GM23338 (cell line): ENCODE data around the gene RNF115. TPM values are rescaled to one million over a fixed set of nuclear protein-coding genes. Genes with fewer than 3 reads are reported as not detected.

Experiments
- ATAC-seq: fragments of 200-7000 bp; cut with Tn5 transposase; 3 replicates; pipeline ENCODE4 v1.9.1; 2020
- DNase-seq: peaks from one replicate; pipeline ENCODE4 v3.0.0-alpha.2; 2015; ENCODE audit warnings: low spot score
- H2AFZ ChIP-seq: fragments of 200-600 bp; sonication (generic); 2 replicates; pipeline ENCODE4 v1.8.0; 2016; ENCODE audit warnings: antibody characterized with exemption, mild to moderate bottlenecking, moderate library complexity
- H3F3A ChIP-seq: fragments of 200-600 bp; sonication (generic); replicated peaks from 2 replicates; pipeline ENCODE4 v1.8.0; 2017; ENCODE audit warnings: antibody characterized with exemption, mixed run types, low read depth
- H3K27ac ChIP-seq: fragments of 200-600 bp; sonication (generic); 2 replicates; pipeline ENCODE4 v1.6.1; 2016; ENCODE audit warnings: low read depth
- H3K27me3 ChIP-seq: fragments of 200-600 bp; sonication (generic); 2 replicates; pipeline ENCODE4 v1.8.0; 2016; ENCODE audit warnings: mild to moderate bottlenecking, mixed run types, moderate library complexity; ENCODE audit not compliant: insufficient read depth
- H3K36me3 ChIP-seq: fragments of 200-600 bp; sonication (generic); 2 replicates; pipeline ENCODE4 v1.8.0; 2016; ENCODE audit warnings: mild to moderate bottlenecking; ENCODE audit not compliant: insufficient read depth
- H3K4me1 ChIP-seq: fragments of 200-600 bp; sonication (generic); 2 replicates; pipeline ENCODE4 v1.8.0; 2016; ENCODE audit warnings: mild to moderate bottlenecking, moderate library complexity; ENCODE audit not compliant: insufficient read depth
- H3K4me2 ChIP-seq: fragments of 200-600 bp; sonication (generic); 2 replicates; pipeline ENCODE4 v1.7.1; 2017; ENCODE audit warnings: mixed run types
- H3K4me3 ChIP-seq: fragments of 200-600 bp; sonication (generic); 2 replicates; pipeline ENCODE4 v1.6.1; 2016; ENCODE audit warnings: mixed run types
- H3K79me2 ChIP-seq: fragments of 200-600 bp; sonication (generic); replicated peaks from 2 replicates; pipeline ENCODE4 v1.8.0; 2017; ENCODE audit warnings: mild to moderate bottlenecking; ENCODE audit not compliant: insufficient read depth
- H3K9me2 ChIP-seq: fragments of 200-600 bp; sonication (generic); 2 replicates; pipeline ENCODE4 v1.8.0; 2017; ENCODE audit not compliant: insufficient read depth
- H4K20me1 ChIP-seq: fragments of 200-600 bp; sonication (generic); replicated peaks from 2 replicates; pipeline ENCODE4 v1.8.0; 2017; ENCODE audit warnings: mild to moderate bottlenecking; ENCODE audit not compliant: insufficient read depth
- H3K27ac Mint-ChIP-seq: 2 replicates; pipeline ENCODE4 v1.8.0; 2020; ENCODE audit warnings: inconsistent platforms, mild to moderate bottlenecking, moderate library complexity, mixed read lengths
- H3K27me3 Mint-ChIP-seq: 3 replicates; pipeline ENCODE4 v1.8.0; 2022; ENCODE audit warnings: low read depth, mild to moderate bottlenecking, moderate library complexity, mixed read lengths, inconsistent platforms; ENCODE audit not compliant: insufficient read depth, poor library complexity
- H3K36me3 Mint-ChIP-seq: 3 replicates; pipeline ENCODE4 v1.8.0; 2021; ENCODE audit warnings: low read depth, mild to moderate bottlenecking, inconsistent platforms, moderate library complexity, mixed read lengths
- H3K4me1 Mint-ChIP-seq: 3 replicates; pipeline ENCODE4 v1.8.0; 2020; ENCODE audit warnings: mild to moderate bottlenecking, inconsistent platforms, mixed read lengths
- H3K4me3 Mint-ChIP-seq: 3 replicates; pipeline ENCODE4 v1.8.0; 2021; ENCODE audit warnings: moderate library complexity, mild to moderate bottlenecking, inconsistent platforms, mixed read lengths
- H3K9me3 Mint-ChIP-seq: 3 replicates; pipeline ENCODE4 v1.8.0; 2020; ENCODE audit warnings: moderate library complexity, mild to moderate bottlenecking, inconsistent platforms, mixed read lengths
- CREB1 ChIP-seq: fragments of 250-450 bp; sonication (Bioruptor Pico); IDR thresholded peaks from 2 replicates; pipeline ENCODE4 v1.5.0; 2020; ENCODE audit warnings: low read depth, mild to moderate bottlenecking, moderate library complexity
- CTCF ChIP-seq, 2 experiments: fragments of 200-600 bp in 1 of 2; sonication (generic) in 1 of 2; conservative IDR thresholded peaks; 2 replicates each; pipeline versions ENCODE4 v1.5.1 to v1.6.1; 2016 to 2017; ENCODE audit warnings: antibody characterized with exemption in 2 of 2, low read depth in 2 of 2, mild to moderate bottlenecking in 2 of 2, moderate library complexity in 1 of 2
- ETS1 ChIP-seq: IDR thresholded peaks from 2 replicates; pipeline ENCODE4 v1.6.1; 2016; ENCODE audit warnings: antibody characterized with exemption
- EZH2 ChIP-seq: fragments of 200-600 bp; sonication (generic); IDR thresholded peaks from one replicate; pipeline ENCODE4 v1.8.0; 2017; ENCODE audit warnings: antibody characterized with exemption, mild to moderate bottlenecking, low read depth; ENCODE audit not compliant: unreplicated experiment
- EZH2phosphoT487 ChIP-seq: fragments of 200-600 bp; sonication (generic); IDR thresholded peaks from one replicate; pipeline ENCODE4 v1.8.1; 2018; ENCODE audit warnings: antibody characterized with exemption; ENCODE audit not compliant: unreplicated experiment
- JUNB ChIP-seq: IDR thresholded peaks from one replicate; pipeline ENCODE4 v1.6.1; 2016; ENCODE audit warnings: antibody characterized with exemption; ENCODE audit not compliant: unreplicated experiment
- NANOG ChIP-seq: IDR thresholded peaks from 2 replicates; pipeline ENCODE4 v1.6.1; 2016; ENCODE audit warnings: antibody characterized with exemption, borderline replicate concordance
- POLR2AphosphoS5 ChIP-seq: IDR thresholded peaks from 2 replicates; pipeline ENCODE4 v1.6.1; 2016; ENCODE audit warnings: antibody characterized with exemption, low read depth
- REST ChIP-seq: IDR thresholded peaks from one replicate; pipeline ENCODE4 v1.6.1; 2018; ENCODE audit warnings: antibody characterized with exemption; ENCODE audit not compliant: unreplicated experiment
- STAT1 ChIP-seq: IDR thresholded peaks from one replicate; pipeline ENCODE4 v1.6.1; 2016; ENCODE audit warnings: antibody characterized with exemption; ENCODE audit not compliant: unreplicated experiment
- ZNF114 ChIP-seq: fragments of 250-450 bp; sonication (Bioruptor Pico); IDR thresholded peaks from 2 replicates; pipeline ENCODE4 v1.5.0; 2020; ENCODE audit warnings: mild to moderate bottlenecking, moderate library complexity
- ZNF331 ChIP-seq: fragments of 250-450 bp; sonication (Bioruptor Pico); IDR thresholded peaks from 2 replicates; pipeline ENCODE4 v1.5.0; 2020; ENCODE audit warnings: low read depth, mild to moderate bottlenecking, moderate library complexity
- ZNF462 ChIP-seq: fragments of 250-450 bp; sonication (Bioruptor Pico); IDR thresholded peaks from 2 replicates; pipeline ENCODE4 v1.5.0; 2020; ENCODE audit warnings: mild to moderate bottlenecking, moderate library complexity
- polyA plus RNA-seq: library from polyadenylated mRNA; unstranded; fragments of >200 nt; fragmentation: Nextera tagmentation; extraction: Ambion mirVana; gene quantifications from 2 replicates; pipeline ENCODE4 v1.2.1, GENCODE V29; 2016
- total RNA-seq: library from RNA; depleted of rRNA; stranded (reverse); fragments of >200 nt; shearing (Covaris generic); gene quantifications from 2 replicates; pipeline ENCODE4 v1.2.3, GENCODE V29; 2014

Gene RNF115
- total and polyA plus RNA-seq, 2 experiments from 2014 or later = 10.6 to 10.9 TPM

- Mint-ChIP-seq H3K9me3 (no peaks in the 10 kb centered on the region), H3K4me1 (no peaks in the 10 kb centered on the region), H3K27me3 (no peaks in the 10 kb centered on the region), H3K27ac (no peak overlapping the region), H3K4me3 (no peak overlapping the region), H3K36me3 (peaks cover 4% of the 10 kb centered on the region; the same call in 2 of the 3 replicates)
- Histone ChIP-seq H3K4me3 (no peak overlapping the region), H3K79me2 (peaks cover 4% of the 10 kb centered on the region; the same call in 1 of the 2 replicates), H3K9me2 (no peaks in the 10 kb centered on the region), H3K36me3 (peaks cover 4% of the 10 kb centered on the region; the same call in 1 of the 2 replicates), H3F3A (no peaks in the 10 kb centered on the region), H3K4me1 (no peaks in the 10 kb centered on the region), H4K20me1 (no peaks in the 10 kb centered on the region), H2AFZ (no peak overlapping the region), H3K27ac (no peak overlapping the region), H3K4me2 (no peak overlapping the region), H3K27me3 (no peaks in the 10 kb centered on the region)
- TF ChIP-seq ZNF462 (CRISPR knock-in tag) (no peak), CTCF (conservative IDR thresholded peaks at IDR 0.05; ENCODE audit: low read depth in 2 of 2) (no peak), CREB1 (CRISPR knock-in tag) (no peak), POLR2AphosphoS5 (no peak), ETS1 (no peak), ZNF331 (CRISPR knock-in tag) (no peak), JUNB (no peak), NANOG (no peak), EZH2 (no peak), REST (no peak), EZH2phosphoT487 (no peak), STAT1 (no peak), ZNF114 (no peak)
- no peak for ATAC-seq
- DNase-seq = no peak
Observed at GRCh38 chr1:145786271-145786670, 37.6 kb downstream of the RNF115 start.
